Loucy (cell line): ENCODE results near the gene ARAF.

ENCODE experiments used
- H2AFZ ChIP-seq: fragments of 200-600 bp; sonication (generic); 2 replicates; pipeline ENCODE4 v1.6.0; 2016; ENCODE audit warnings: antibody characterized with exemption, mild to moderate bottlenecking, low read length, moderate library complexity
- H3F3A ChIP-seq: fragments of 200-600 bp; 2 replicates; pipeline ENCODE4 v1.6.0; 2016; ENCODE audit warnings: antibody characterized with exemption, low read depth, mild to moderate bottlenecking
- H3K27me3 ChIP-seq: fragments of 200-600 bp; sonication (generic); 2 replicates; pipeline ENCODE4 v1.6.1; 2014; ENCODE audit warnings: low read length, mild to moderate bottlenecking; ENCODE audit not compliant: insufficient read depth, poor library complexity, severe bottlenecking
- H3K36me3 ChIP-seq: fragments of 200-600 bp; sonication (generic); 2 replicates; pipeline ENCODE4 v1.6.1; 2016; ENCODE audit warnings: low read length; ENCODE audit not compliant: insufficient read depth
- H3K4me1 ChIP-seq: fragments of 200-600 bp; sonication (generic); 2 replicates; pipeline ENCODE4 v1.5.1; 2014; ENCODE audit warnings: low read length, mild to moderate bottlenecking; ENCODE audit not compliant: insufficient read depth, poor library complexity, severe bottlenecking
- H3K4me2 ChIP-seq: fragments of 200-600 bp; sonication (generic); 2 replicates; pipeline ENCODE4 v1.6.0; 2014; ENCODE audit warnings: antibody characterized with exemption, low read length, low read depth, mild to moderate bottlenecking; ENCODE audit not compliant: poor library complexity, severe bottlenecking
- H3K4me3 ChIP-seq: fragments of 200-600 bp; sonication (generic); 2 replicates; pipeline ENCODE4 v1.5.1; 2014; ENCODE audit warnings: low read length, mild to moderate bottlenecking, mixed read lengths; ENCODE audit not compliant: poor library complexity, severe bottlenecking
- H3K79me2 ChIP-seq: fragments of 200-600 bp; sonication (generic); 2 replicates; pipeline ENCODE4 v1.6.1; 2014; ENCODE audit warnings: low read length; ENCODE audit not compliant: insufficient read depth
- H3K9ac ChIP-seq: fragments of 200-600 bp; sonication (generic); 2 replicates; pipeline ENCODE4 v1.6.0; 2014; ENCODE audit warnings: mild to moderate bottlenecking, low read depth, low read length, moderate library complexity; ENCODE audit not compliant: poor library complexity, severe bottlenecking
- H3K9me2 ChIP-seq: fragments of 200-600 bp; sonication (generic); replicated peaks from 2 replicates; pipeline ENCODE4 v1.6.1; 2016; ENCODE audit warnings: low read depth, low read length, mixed read lengths
- H3K9me3 ChIP-seq: fragments of 200-600 bp; sonication (generic); 2 replicates; pipeline ENCODE4 v1.6.1; 2014; ENCODE audit warnings: mild to moderate bottlenecking, antibody characterized with exemption, low read length, low read depth; ENCODE audit not compliant: insufficient read depth
- H4K20me1 ChIP-seq: fragments of 200-600 bp; sonication (generic); 2 replicates; pipeline ENCODE4 v1.6.0; 2014; ENCODE audit warnings: antibody characterized with exemption, low read length, mild to moderate bottlenecking; ENCODE audit not compliant: insufficient read depth, poor library complexity, severe bottlenecking
- EZH2phosphoT487 ChIP-seq: fragments of 200-600 bp; IDR thresholded peaks from 2 replicates; pipeline ENCODE4 v1.6.1; 2018; ENCODE audit warnings: antibody characterized with exemption, mild to moderate bottlenecking, moderate library complexity, borderline replicate concordance
- TF ChIP-seq, protein P1 (sequence below): fragments of 200-600 bp; sonication (generic); conservative IDR thresholded peaks from 2 replicates; pipeline ENCODE4 v1.5.1; 2014; ENCODE audit warnings: mild to moderate bottlenecking, antibody characterized with exemption, low read length

ARAF gene

DNA sequence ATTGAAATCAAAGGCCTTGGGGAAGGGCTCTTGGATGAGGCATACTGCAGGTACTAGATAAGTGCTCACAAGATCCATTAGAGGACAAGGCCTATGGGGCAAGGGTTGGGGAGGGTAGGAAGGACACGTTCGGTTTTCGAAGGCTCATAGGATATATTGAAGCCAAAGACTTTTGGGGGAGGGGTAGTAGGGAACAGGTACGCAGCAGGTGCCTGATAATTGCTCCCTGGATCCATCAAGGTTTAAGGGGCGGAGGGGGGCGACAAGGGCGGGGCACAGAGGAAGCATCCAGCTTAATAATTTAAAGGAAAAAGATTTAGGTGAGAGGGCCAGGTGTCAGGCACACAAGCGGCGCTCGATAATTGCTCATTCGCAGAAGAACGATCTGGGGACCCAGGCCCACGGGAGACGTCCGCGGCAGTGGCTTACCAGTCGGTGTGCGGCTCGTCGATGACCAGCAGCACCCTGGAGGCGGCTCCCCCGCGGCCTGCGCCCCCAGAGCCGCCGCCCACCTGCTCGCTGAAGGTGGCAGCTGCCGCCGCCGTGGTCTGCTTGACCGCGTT, 58.0 kb downstream of the ARAF start:
- Histone ChIP-seq H3K9ac (no peak overlapping the region), H4K20me1 (no peaks in the 10 kb centered on the region), H3K9me2 (no peaks in the 10 kb centered on the region), H3K79me2 (no peaks in the 10 kb centered on the region), H3K4me2 (no peak overlapping the region), H3K9me3 (no peaks in the 10 kb centered on the region), H3F3A (no peaks in the 10 kb centered on the region), H3K27me3 (no peaks in the 10 kb centered on the region), H2AFZ (no peak overlapping the region), H3K4me3 (no peak overlapping the region), H3K36me3 (no peaks in the 10 kb centered on the region), H3K4me1 (no peaks in the 10 kb centered on the region)
- TF ChIP-seq, protein P1, sequence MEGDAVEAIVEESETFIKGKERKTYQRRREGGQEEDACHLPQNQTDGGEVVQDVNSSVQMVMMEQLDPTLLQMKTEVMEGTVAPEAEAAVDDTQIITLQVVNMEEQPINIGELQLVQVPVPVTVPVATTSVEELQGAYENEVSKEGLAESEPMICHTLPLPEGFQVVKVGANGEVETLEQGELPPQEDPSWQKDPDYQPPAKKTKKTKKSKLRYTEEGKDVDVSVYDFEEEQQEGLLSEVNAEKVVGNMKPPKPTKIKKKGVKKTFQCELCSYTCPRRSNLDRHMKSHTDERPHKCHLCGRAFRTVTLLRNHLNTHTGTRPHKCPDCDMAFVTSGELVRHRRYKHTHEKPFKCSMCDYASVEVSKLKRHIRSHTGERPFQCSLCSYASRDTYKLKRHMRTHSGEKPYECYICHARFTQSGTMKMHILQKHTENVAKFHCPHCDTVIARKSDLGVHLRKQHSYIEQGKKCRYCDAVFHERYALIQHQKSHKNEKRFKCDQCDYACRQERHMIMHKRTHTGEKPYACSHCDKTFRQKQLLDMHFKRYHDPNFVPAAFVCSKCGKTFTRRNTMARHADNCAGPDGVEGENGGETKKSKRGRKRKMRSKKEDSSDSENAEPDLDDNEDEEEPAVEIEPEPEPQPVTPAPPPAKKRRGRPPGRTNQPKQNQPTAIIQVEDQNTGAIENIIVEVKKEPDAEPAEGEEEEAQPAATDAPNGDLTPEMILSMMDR = no peak
- no peak for TF ChIP-seq EZH2phosphoT487

DNA sequence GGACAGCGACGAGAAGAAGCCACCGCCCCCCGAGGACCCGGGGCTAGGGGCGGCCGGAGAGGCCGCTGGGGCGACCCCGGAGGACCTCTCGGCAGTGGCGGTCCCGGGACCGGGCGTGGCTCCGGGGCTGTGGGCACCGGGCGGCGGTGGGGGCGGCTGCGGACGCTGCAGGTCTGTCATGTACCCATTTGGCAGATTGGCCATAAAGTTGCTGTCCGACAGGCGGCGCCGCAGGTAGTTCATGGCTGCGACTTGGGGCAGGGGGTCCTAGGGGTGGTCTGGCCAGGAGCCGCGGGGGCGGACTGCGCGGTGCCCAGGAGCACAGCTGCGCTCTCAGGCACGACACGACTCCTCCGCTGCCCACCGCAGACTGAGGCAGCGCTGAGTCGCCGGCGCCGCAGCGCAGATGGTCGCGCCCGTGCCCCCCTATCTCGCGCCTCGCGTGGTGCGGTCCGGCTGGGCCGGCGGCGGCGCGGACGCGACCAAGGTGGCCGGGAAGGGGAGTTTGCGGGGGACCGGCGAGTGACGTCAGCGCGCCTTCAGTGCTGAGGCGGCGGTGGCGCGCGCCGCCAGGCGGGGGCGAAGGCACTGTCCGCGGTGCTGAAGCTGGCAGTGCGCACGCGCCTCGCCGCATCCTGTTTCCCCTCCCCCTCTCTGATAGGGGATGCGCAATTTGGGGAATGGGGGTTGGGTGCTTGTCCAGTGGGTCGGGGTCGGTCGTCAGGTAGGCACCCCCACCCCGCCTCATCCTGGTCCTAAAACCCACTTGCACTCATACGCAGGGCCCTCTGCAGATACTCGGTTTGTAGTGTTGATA, 58.7 kb downstream of the ARAF start, which contains the start of gene SYN1:
TSS of gene SYN1 (minus strand) at position 372 of the 817 bp plus-strand sequence. CDS start at position 243, 129 bp downstream.
- no peak for TF ChIP-seq EZH2phosphoT487
- TF ChIP-seq, protein P1 = no peak
- Histone ChIP-seq H3K4me2 (no peak within 1 kb of the TSS), H4K20me1 (no peaks in the 10 kb centered on the region), H2AFZ (no peak within 1 kb of the TSS), H3K79me2 (no peaks in the 10 kb centered on the region), H3K36me3 (no peaks in the 10 kb centered on the region), H3K4me1 (no peaks in the 10 kb centered on the region), H3K4me3 (no peak within 1 kb of the TSS), H3K9ac (no peak within 1 kb of the TSS), H3K9me3 (no peaks in the 10 kb centered on the region), H3K9me2 (no peaks in the 10 kb centered on the region), H3F3A (no peaks in the 10 kb centered on the region), H3K27me3 (no peaks in the 10 kb centered on the region)

DNA sequence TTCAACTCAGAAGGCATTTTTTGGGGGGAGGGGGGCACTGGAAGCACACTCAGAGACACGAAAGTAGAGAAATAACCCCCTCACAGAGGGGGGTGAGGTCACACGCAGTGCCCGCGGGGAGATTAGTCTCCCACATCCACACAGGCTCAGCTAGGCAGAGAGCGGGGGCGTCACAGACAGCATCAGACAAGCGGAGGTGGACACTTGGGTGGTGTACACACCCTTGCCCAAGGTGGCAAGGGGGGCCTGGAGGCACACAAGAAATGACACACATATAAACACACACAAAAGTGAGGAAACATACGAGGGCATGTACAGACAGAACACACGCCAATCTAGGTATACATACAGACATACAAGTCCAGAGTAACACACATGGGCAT, 59.3 kb downstream of the ARAF start:
- Histone ChIP-seq H3F3A (no peaks in the 10 kb centered on the region), H2AFZ (no peak overlapping the region), H3K4me2 (no peak overlapping the region)

More for the DNA sequence above, 59.3 kb downstream of the ARAF start:
- Histone ChIP-seq H3K9ac (no peak overlapping the region), H3K27me3 (no peaks in the 10 kb centered on the region), H3K9me3 (no peaks in the 10 kb centered on the region), H4K20me1 (no peaks in the 10 kb centered on the region), H3K4me3 (no peak overlapping the region), H3K9me2 (no peaks in the 10 kb centered on the region), H3K36me3 (no peaks in the 10 kb centered on the region), H3K79me2 (no peaks in the 10 kb centered on the region), H3K4me1 (no peaks in the 10 kb centered on the region)
- no peak for TF ChIP-seq EZH2phosphoT487
- TF ChIP-seq, protein P1 = no peak
